ENCODE results near the gene NUP160.

DNA sequence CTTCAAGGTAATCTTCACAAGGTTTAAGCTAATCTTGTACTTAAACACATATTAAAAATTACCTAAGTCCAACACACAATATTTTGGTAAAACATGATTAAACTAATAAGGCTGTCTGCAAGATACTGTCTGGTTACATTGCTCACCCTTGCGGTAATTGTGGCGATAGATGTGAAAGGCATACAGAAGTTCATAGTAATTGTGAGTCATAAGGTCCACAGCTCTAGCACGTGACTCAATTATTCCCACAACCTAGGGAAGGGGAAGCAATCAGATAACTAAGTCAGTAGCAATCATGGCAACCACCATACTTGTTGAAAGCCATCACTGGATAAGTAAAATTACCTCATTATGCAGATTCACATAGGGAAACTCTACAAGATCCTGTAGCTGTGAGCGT lies 50.5 kb downstream of the NUP160 start:
- TF ChIP-seq SP1 (IDR thresholded peaks at IDR 0.05; ENCODE audit: low read depth, low read length) = no peak
- TF ChIP-seq CHD2 (IDR thresholded peaks at IDR 0.05; ENCODE audit: borderline replicate concordance, low read depth, low read length) = no peak
- no peak for TF ChIP-seq POLR2AphosphoS5 (IDR thresholded peaks at IDR 0.05; ENCODE audit: low read length)
- TF ChIP-seq HDAC6 (IDR thresholded peaks at IDR 0.05; ENCODE audit: unreplicated experiment) = no peak
- TF ChIP-seq, protein P1, sequence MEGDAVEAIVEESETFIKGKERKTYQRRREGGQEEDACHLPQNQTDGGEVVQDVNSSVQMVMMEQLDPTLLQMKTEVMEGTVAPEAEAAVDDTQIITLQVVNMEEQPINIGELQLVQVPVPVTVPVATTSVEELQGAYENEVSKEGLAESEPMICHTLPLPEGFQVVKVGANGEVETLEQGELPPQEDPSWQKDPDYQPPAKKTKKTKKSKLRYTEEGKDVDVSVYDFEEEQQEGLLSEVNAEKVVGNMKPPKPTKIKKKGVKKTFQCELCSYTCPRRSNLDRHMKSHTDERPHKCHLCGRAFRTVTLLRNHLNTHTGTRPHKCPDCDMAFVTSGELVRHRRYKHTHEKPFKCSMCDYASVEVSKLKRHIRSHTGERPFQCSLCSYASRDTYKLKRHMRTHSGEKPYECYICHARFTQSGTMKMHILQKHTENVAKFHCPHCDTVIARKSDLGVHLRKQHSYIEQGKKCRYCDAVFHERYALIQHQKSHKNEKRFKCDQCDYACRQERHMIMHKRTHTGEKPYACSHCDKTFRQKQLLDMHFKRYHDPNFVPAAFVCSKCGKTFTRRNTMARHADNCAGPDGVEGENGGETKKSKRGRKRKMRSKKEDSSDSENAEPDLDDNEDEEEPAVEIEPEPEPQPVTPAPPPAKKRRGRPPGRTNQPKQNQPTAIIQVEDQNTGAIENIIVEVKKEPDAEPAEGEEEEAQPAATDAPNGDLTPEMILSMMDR (IDR thresholded peaks at IDR 0.05 in 2 of 3, conservative IDR thresholded peaks at IDR 0.05 in 1 of 3; ENCODE audit: control insufficient read depth in 2 of 3, extremely low read depth in 1 of 3, insufficient read depth in 1 of 3, low read depth in 3 of 3, low read length in 3 of 3) = no peak
- TF ChIP-seq, protein P2, sequence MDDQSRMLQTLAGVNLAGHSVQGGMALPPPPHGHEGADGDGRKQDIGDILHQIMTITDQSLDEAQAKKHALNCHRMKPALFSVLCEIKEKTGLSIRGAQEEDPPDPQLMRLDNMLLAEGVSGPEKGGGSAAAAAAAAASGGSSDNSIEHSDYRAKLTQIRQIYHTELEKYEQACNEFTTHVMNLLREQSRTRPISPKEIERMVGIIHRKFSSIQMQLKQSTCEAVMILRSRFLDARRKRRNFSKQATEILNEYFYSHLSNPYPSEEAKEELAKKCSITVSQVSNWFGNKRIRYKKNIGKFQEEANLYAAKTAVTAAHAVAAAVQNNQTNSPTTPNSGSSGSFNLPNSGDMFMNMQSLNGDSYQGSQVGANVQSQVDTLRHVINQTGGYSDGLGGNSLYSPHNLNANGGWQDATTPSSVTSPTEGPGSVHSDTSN (IDR thresholded peaks at IDR 0.05; ENCODE audit: insufficient replicate concordance, low read depth, low read length) = peak; percentile 5
- no peak for TF ChIP-seq EZH2 (IDR thresholded peaks at IDR 0.05; ENCODE audit: borderline replicate concordance, control insufficient read depth, low read depth, low read length)
- TF ChIP-seq POLR2A (IDR thresholded peaks at IDR 0.05; ENCODE audit: low read depth, low read length) = no peak

All from GM12878 (cell line).